GM12801 (cell line): Measurements from ENCODE around the gene MINPP1.

Source experiments
- TF ChIP-seq, protein P1 (sequence below): IDR thresholded peaks from one replicate; pipeline ENCODE4 v1.5.1; 2011; ENCODE audit warnings: control low read depth; ENCODE audit not compliant: insufficient read length; ENCODE audit errors: extremely low read depth

Gene MINPP1, protein sequence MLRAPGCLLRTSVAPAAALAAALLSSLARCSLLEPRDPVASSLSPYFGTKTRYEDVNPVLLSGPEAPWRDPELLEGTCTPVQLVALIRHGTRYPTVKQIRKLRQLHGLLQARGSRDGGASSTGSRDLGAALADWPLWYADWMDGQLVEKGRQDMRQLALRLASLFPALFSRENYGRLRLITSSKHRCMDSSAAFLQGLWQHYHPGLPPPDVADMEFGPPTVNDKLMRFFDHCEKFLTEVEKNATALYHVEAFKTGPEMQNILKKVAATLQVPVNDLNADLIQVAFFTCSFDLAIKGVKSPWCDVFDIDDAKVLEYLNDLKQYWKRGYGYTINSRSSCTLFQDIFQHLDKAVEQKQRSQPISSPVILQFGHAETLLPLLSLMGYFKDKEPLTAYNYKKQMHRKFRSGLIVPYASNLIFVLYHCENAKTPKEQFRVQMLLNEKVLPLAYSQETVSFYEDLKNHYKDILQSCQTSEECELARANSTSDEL

DNA sequence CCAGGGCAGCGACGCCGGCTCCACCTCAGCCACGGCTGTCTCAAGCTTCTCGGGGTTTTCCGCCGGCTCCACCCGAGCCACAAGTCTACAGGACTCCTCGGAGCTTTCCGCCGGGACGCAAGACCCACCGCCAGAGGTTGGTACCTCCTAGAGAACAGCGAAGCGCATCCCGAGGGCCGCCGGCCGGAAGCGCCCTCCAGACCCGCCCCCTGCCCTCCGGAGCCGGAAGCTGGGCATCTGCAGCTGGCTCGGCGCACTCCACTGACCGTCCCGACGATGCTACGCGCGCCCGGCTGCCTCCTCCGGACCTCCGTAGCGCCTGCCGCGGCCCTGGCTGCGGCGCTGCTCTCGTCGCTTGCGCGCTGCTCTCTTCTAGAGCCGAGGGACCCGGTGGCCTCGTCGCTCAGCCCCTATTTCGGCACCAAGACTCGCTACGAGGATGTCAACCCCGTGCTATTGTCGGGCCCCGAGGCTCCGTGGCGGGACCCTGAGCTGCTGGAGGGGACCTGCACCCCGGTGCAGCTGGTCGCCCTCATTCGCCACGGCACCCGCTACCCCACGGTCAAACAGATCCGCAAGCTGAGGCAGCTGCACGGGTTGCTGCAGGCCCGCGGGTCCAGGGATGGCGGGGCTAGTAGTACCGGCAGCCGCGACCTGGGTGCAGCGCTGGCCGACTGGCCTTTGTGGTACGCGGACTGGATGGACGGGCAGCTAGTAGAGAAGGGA lies at the start of gene MINPP1:
Gene MINPP1 (plus strand): TSS at position 254 of the 726 bp plus-strand sequence. CDS start 23 bp downstream, at position 277.
- TF ChIP-seq, protein P1, sequence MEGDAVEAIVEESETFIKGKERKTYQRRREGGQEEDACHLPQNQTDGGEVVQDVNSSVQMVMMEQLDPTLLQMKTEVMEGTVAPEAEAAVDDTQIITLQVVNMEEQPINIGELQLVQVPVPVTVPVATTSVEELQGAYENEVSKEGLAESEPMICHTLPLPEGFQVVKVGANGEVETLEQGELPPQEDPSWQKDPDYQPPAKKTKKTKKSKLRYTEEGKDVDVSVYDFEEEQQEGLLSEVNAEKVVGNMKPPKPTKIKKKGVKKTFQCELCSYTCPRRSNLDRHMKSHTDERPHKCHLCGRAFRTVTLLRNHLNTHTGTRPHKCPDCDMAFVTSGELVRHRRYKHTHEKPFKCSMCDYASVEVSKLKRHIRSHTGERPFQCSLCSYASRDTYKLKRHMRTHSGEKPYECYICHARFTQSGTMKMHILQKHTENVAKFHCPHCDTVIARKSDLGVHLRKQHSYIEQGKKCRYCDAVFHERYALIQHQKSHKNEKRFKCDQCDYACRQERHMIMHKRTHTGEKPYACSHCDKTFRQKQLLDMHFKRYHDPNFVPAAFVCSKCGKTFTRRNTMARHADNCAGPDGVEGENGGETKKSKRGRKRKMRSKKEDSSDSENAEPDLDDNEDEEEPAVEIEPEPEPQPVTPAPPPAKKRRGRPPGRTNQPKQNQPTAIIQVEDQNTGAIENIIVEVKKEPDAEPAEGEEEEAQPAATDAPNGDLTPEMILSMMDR: no peak

DNA sequence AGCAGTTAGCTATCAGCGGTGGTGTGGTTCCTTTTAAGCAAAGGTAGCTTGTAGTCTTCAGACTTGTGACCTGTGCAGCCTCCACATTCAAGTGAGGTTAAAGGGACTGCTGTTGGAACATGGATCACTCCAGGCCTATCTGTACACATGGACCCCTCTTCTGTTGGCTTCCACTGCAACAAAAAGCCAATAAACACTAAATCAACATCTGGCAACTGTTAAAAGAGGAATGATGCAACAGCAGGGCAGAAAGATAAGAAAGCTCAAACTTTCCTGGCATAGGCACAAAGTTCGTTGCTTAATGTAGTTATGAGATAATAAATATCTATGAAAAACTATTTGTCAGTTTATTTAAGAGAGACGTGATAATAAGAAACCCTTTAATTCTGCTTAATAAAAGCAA lies 4.0 kb upstream of the MINPP1 start:
- TF ChIP-seq, protein P1: no peak

DNA sequence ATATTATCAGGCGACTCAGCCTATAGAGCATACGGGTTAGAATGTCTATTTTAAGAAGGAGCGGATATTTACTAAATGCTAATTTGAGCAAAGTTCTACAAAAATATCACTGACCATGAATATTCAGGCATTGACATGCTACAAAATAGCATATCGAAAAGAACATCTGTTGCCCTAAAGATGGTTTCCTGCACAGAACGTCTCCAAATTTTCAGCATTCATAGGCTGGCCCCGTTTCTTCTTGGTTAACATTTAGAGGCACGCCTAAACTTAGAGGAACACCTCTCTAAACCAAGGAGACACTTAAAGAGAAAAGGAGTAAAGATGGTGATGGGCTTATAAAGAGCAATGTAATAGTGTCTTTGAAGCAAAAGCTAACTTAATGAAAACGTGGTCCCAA lies 1.3 kb upstream of the MINPP1 start:
- TF ChIP-seq, protein P1: no peak

DNA sequence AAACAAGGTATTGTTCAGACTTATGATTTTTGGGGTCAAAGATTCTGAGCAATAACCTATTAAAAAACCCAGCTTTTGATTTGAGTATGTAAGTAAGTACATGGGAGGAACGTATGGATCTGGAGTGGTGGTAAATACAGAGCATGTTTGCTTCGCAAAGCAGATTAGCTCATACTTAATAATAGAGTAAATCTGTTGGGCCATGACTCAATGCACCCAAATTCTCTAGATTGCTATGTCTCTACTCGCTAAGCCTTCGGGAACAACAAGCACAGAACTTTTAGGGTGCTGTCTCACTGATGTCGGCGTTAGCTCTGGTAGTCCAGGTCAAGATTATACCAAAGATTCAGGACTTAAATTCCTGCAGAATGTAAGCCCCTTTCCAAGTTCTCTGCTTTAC lies 807 bp upstream of the MINPP1 start:
- TF ChIP-seq, protein P1: no peak

DNA sequence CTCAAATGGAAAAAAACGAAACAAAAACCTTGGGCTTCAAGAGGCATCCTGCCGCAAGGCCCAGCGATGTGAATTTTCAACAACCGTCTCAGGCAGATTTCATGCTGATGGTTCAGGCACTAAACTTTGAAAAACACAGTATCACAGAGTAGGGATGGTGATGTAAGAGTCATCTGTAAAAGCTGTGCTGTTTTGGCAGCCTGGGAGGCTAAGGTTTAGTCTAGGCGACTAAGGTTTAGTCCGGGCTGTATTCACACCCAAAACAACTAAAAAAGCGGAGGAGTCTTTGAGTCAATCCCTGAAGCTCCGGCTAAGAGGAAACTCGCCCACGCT lies 420 bp upstream of the MINPP1 start:
- TF ChIP-seq, protein P1: no peak

DNA sequence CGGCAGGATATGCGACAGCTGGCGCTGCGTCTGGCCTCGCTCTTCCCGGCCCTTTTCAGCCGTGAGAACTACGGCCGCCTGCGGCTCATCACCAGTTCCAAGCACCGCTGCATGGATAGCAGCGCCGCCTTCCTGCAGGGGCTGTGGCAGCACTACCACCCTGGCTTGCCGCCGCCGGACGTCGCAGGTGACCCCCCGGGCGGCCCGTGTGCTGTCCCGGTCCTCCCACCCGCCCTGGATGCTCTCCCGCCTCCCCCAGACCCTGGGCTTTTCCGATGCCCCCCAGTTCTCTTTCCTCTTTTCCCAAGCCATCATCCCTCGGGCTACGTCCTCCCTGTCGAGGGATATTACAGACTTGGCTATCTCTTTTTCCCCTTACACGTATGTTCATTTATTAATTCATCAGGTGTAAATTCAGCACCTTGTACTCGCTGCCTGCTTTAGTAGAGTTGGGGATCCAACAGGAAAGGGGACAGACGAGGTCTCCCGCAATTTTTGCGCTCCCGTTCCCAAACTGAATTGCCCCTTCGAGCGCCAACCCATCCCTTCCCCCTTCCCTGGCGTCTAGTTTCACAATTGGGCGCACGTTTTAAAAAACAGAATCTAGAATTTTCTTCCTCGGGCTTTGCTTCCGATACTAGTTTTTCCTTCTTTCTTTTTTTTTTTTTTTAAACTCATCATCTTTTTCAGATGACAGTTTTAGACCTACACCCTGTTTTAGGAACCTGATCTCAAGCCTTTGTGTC lies 846 bp downstream of the MINPP1 start:
- TF ChIP-seq, protein P1: no peak

DNA sequence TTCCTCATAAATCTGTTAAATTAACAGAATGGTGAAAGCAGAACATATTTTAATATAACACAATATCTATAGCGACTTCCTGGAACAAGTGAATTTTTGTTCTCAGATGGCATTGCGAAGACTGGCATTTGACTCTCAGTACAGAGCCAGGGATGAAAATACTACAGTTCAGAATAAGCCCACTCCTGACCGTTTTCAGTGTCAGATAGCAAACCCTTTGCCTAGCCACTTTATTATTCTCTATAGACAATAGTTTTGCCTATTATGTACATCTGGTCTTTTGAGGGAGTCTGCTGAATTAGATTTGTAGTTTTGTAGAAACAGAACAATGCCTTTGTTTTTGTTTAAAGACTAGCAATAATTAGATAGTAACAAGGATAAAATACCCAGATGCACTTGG lies 2.3 kb downstream of the MINPP1 start:
- TF ChIP-seq, protein P1: no peak
